Mesenteric fat pad (tissue), 1 donor: ENCODE data around the gene CASZ1. TPM values are rescaled to one million over a fixed set of nuclear protein-coding genes. Genes with fewer than 3 reads are reported as not detected.

Source experiments
- DNase-seq: peaks from one replicate; pipeline ENCODE4 v3.0.0-alpha.2; 2020; ENCODE audit warnings: low spot score
- total RNA-seq: library from RNA; stranded (reverse); fragmentation: NEBNext Ultra II Directional; extraction: Animal tissue kit (Norgen Biotek cat#: 25700); gene quantifications from one replicate; pipeline ENCODE4 v1.2.1, GENCODE V29; 2021
- donor health status: DM: yes; HTN: yes; CAD: no.

CASZ1 gene
- total RNA-seq, 1 donor from 2014 or later, result 8.4 TPM

DNA sequence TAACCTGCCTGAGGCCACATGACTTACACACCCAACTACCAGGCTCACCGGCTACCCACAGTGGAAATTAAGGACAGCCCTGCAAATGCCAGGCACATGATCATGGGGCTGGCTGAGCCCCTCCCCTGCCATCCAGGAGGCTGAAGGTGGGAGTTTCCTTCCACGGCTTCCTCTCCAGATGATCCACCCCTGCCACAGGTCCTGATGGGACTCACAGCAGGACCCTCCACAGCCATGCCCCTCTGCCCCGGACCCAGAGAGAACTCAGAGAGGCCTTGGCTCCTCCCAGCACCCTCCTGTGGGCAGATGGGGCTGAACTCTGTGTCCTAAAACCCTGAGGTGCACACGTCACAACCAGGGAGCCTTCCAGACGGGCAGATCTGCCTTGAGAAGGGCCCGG is 29.1 kb upstream of the CASZ1 start:
- no peak for DNase-seq

DNA sequence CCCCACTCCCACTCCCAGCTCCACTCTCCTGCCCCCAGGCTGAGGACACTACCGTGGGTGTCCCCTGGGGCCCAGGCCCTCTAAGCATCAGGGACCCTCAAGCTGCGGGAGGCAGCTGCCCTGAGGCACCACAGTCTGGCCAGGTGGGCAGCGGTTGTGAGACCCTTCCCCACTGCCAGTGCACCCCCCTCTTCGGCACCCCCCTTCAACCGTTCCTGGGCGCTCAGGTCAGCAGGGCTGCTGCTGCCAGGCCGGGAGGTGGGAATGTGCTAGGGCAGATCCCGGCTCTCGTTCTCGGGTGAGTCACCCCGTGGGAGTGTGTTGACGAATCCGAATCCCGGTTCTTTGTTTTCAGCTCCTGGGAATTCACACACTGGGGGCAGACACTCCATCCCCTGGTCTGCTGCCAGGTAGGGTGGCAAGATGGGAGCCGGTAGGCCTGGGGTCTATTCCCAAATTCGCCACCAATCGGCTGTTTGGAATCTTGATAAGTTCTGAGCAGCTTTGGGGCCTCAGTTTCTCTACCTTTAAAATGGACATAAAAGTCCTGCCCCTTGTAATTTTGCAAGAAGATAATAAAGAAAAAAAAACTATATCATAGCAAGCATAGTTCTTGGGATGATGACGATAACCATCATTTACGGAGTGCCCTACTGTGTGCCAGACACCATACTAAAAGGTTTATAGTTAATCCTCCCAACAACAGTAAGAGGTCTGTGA is 28.5 kb upstream of the CASZ1 start:
- no peak for DNase-seq

DNA sequence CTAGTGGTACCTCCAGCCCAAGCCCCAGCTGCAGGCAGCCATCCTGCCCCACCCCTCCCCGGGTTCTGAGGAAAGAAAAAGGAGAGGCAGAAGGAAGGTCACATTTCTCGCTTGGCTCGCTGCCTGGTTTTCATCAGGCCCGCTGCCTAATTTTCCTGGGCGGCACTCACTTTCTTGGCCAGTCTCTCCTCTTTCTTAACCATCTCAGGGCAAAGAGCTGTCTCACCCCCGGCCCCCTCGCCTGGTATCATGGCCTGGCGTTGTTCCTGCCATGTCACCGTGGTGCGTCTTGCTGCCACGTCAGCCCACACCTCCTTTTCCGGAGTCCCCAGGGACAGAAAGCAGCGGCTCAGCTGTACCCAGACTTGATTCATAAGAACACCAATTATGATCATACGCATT is 26.6 kb upstream of the CASZ1 start:
- no peak for DNase-seq

DNA sequence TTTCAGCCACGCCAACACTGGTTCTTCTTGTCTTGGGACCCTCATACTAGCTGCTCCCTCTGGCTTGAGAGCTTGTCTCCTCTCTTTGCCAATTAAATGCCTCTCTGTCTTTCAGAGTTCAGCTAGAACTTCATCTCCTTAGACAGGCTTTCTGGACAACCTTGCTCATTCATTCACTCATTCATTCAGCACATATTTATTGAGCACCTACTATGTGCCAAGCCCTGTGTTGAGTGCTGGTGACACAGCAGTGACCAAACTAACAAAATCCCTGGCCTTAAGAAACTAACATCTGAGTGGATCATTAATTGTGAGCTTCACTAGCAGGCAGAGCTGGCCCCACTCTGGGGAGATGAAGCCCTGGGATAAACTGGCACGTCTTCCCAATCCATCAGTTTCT is 24.9 kb upstream of the CASZ1 start:
- DNase-seq, result no peak

DNA sequence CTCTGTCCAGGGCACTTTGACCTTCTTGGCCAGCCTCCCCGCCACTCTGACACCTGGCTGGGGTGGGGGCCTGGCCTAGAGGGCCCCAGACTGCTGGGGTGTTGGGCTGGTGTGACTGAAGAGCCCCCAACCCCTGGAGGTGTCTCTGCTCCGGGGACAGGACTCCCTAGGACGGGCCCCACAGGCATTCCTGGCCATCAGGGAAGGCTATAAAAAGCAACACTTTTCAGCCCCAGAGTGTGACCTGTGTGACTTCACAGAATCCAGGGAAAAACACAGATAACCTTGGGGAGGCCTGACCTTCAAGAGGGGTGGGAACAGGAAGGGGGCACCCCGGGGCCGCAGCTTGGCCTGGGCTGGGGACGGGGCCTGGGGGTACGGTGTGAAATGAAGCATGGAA is 24.0 kb upstream of the CASZ1 start:
- no peak for DNase-seq

DNA sequence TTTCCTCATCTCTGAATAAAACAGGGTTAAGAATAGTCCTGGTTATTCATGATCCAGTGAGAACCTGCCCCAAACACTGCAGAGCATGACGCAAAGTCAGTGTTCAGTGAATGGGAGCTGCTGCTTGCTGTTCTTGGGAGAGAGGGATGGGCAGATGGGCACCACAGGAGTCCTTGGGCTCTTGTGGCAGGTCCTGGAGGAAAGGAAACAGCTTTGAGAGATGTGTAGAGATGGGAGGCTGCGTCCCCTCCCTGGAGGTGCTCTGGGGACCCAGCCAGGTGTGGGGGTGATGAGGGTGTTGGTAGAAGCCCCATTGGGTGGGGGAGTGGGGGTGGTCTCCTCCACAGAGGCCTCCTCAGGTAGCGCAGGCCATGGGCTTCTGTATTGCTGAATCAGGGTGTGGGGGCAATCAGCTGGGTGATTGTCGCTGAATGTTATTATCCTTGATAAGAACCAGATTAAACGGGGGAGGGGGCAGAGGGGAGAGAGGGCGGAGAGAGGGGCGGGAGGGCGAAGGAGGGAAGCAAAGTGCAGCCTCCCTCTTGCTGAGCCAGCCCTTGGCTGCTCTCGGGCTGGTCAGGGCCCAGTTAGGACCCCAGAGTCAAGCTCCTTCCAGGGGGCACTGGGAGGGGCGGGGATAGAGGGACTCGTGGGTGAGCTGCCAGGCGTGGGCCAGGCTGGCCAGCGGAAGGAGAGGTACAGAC is 22.9 kb upstream of the CASZ1 start:
- no peak for DNase-seq

DNA sequence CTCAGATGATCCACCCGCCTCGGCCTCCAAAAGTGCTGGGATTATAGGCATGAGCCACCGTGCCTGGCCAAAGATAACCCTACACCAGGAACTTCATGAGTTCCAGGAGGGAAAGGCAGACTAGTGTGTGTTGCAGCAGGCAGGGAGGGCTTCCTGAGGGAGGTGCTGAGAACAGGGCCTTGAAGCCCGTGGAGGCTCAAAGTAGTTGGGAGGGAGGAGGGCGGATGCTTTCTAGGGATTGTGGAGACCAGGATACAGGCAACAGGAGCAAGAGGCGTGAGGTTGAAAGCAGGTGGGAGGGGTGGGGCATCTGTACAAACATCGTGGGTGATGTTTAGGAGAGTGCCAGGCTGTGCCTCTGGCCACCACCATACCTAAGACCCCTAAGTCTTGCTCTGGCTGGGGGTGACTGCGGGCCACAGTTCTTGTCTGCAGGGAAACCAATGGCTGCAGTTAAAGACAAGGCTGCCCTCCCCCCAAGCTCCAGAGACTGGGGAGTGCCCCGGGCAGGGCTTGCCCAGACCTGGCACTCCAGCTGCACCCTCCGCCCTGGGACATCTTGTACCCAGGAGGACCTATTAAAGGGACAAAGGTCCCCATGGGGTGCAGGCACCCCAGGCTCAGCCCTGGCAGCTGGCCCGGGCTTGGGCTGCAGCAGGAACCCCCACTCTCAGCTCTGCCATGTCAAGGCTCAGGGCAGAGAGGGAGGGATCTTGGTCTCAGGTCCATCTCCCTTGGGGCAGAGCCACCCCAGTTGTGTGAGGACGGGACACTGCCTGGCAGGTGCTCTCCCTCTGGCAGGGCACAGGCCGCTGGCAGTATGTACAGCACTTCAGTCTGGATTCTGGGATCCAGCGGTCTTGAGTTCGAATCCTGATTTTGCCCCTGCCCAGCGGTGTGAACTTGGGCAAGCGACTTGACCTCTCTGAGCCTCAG is 22.1 kb upstream of the CASZ1 start:
- DNase-seq, result no peak

DNA sequence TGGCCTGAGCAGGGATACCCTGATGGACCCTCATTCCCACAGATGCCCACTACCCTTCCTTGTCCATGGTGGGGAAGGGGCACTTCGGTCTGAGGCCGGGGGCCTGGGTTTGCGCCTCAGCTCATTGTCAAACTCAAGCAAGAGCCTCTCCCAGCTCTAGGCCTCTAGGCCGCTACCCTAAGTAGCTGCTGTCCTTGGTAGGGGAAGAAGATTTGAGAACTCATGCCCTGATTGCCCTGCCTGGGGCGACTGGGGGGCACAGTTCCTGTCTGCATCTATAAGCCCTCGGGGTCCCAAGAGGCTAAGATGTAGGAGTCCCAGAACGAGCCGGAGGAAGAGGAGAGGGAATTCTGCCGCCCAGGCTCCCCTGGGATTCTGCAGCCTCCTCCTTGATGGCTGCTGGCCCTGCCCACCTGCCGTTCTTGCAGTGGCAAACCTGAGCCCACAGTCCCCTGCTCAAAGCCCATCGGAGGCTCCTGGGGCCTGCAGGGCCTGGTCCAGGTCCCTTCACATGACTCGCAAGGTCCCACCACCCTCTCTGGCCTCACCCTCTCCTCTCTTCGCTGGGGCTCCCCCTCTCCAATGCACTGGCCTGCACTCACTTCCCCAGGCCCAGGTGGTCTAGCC is 20.4 kb upstream of the CASZ1 start:
- DNase-seq, result no peak

DNA sequence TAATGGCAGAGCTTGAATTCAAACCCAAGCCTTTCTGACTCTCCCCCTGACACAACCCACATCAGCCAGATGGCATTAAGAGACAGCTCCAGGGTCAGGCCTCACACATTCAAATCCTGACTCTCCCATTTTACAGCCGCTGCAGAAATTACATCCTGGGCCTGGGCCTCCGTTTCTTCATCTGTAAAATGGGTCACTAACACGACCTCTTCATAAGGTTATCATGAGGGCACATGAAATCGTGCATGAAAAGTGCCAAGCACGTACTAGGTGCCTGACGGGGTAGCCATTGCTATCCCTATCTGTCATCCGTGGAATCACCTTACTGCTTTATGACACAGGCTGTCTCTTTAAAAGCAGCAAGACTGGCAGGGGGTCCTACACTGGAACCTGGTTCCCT is 19.8 kb upstream of the CASZ1 start:
- DNase-seq, result no peak

DNA sequence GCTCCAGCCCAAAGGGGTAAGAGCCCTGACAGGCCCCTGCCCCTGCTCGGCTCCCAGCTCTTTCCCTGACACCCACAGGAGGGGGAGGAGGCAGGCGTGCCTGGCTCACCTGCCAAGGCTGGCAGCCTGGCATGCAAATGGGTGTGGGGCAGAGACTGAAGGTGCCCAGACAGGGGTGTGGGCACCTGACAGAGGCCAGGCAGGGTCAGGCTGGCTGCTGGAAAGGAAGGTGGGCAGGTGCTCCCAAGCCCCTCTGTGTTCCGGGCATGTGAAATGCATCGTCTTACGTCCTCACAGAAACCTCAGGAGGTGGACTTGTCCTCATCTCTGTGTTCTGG is 19.4 kb upstream of the CASZ1 start:
- no peak for DNase-seq

DNA sequence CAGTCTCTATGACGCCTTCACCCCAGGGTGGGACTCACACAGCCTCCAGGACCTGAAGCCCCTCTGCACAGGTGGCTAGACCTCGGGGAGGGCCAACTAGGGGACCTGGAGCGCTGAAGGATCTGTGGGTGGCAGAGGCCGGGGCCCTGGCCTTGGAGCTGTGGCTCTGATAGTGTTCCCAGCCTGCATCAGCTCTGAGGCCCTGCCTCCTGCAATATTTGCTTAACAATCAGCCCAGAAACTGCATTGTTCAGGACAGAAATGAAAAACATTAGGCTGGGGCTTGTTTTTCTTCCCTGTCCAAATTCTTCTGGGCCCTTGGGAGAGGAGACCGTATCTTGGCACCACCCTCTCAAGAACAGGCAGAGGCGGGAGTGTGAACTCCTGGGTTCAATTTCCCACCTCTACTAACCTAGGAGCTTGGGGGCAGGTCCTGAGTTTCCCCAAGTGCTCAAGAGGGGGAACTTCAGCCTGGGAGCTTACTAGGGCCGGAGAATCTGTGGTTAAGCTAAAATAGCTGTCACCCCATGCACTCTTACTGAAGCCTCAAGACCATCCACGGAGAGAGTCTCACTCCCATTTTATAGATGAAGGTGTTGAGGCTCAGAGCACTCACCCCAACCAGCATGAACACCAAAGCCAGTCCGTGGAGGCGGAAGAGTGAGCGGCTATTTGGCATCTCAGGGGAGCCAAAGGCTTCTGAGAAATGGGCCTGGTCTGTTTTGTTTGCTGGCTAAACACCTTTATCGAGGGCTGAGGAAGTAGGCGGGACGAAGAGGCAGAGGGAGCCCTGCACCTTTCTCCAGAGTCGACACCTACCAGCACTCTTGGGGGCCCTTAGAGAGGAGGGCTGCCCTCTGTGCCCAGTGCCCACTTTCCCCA is 18.8 kb upstream of the CASZ1 start:
- DNase-seq, result no peak

DNA sequence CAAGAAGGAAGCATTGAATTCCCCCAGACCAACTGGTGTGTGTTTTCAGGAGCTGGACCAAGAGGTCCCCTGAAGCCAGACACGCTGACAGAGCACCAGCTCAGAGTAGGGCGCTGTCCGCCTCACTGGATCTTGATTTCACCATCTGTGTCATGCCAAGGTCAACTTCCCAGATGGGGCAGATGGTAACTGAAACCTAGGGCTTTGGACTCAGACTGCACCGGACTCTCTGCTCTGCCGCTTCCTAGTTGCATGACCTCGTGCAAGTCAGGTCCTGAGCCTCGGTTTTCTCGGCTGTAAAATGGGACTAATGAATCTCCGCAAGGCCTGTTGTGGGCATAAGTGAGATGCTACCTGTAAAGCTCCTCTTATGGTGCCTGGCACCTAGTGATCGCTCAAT is 17.9 kb upstream of the CASZ1 start:
- no peak for DNase-seq

DNA sequence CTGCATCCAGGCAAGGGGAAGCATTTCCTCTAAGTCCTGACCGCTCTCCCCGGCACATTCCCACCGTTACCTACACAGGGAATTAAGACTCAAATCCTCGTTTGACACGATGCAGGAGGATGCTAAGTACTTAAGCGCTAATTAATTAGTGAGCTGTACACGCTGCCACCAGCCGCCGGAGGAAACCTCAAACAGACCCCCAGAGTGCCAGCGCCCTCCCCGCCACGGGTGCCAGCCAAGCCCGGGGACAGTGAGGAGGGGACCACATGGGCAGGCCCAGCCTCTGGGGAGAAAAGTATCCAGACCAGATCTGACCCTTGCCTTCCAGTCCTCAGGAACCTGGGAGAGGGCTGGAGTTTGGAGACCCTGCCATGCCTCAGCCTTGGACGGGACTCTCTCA is 17.4 kb upstream of the CASZ1 start:
- no peak for DNase-seq

DNA sequence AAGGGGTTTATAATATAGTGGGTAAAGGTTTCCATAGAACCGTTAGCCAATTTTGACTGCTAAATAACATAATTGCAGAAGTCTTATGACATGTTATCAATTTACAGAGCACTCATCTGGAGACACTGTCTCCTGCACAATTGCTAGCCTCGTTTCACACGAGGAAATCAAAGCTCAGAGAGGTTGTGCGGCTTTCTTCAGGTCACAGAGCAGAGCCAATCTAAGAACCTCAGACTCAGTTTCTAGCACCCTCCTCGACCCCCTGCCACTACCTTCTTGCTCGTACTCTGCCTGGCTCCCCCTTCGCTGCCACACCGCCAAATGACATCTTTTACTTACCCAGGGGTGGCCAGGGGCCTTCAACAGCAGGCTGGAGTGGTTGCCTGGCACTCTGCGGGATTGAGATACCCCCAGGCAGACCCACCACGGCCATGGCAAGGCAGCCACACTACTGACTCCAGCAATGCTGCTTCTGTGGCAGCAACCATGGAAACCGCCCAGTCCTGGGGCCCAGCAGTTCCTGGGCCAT is 16.0 kb upstream of the CASZ1 start:
- no peak for DNase-seq

DNA sequence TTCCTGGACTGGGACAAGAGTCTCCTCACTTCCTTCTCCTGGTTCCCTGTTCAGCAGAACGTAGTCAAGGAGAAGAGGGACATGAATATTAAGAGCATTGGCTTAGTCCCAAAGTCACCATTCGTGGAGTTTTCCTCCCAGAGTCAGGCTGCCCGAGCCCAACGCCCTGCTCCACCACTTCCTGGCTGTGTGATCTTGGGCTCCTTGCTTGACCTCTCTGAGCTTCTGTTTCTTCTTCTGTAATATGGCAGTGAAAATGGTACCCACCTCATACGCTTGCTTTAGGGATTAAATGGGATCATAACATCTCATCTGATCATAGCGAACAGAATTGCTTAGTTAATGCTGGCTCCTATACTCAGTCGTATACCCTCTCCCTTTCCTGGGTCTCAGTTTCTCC is 12.0 kb upstream of the CASZ1 start:
- no peak for DNase-seq

DNA sequence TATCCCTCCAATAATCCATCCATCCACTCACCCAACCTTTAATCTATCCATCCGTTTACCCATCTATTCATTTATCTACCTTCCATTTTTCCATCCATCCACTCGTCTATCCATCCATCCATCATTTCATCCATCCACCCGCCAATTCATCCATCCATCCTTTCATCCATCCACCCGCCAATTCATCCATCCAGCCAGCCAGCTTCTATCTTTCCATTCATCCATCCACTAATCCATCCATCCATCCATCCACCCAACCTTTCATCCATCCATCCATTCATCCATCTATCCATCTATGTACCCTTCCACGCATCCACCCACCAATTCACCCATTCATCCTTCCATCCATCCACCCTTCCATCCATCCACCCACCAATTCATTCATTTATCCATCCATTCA is 10.5 kb upstream of the CASZ1 start:
- no peak for DNase-seq

DNA sequence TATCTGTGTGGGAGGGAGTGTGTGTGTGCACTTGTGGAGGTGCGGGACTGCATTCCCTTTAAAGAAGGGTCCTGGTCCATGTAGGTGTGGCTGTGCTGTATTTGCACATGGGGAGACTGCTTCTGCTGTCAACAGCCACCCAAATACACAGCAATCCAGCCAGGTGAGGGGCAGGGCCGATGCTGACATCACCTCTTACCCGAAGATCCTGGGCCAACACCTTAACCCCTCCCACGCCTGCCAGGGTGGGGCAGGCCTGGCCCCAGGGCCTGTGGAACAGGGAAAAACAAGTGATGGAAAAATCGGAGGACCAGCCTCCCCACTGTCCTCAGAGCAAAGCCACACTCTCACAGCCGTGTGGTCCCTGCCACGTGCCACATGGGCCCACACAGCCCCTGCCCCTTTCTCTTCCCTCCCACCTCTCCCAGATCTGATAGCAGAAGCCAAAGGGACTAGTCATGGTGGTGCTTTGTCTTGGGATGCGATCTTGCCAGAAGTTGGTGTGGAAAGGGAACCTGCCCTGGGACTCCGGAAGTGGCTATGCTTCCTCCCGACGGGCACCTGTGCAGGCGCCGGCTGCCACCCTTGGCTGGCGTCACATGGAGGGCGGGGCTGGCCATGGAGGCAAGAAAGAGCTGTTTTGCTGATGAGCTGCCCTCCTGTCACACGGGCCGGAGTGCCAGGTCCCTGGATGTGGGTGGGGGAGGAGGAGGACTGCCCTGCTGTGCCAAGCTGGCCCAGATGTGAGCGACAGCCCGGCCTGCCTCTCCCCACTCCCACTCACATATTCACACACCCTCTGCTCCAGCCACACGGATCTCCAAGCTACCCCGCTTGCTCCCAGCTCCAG is 7.8 kb upstream of the CASZ1 start:
- DNase-seq, result no peak

DNA sequence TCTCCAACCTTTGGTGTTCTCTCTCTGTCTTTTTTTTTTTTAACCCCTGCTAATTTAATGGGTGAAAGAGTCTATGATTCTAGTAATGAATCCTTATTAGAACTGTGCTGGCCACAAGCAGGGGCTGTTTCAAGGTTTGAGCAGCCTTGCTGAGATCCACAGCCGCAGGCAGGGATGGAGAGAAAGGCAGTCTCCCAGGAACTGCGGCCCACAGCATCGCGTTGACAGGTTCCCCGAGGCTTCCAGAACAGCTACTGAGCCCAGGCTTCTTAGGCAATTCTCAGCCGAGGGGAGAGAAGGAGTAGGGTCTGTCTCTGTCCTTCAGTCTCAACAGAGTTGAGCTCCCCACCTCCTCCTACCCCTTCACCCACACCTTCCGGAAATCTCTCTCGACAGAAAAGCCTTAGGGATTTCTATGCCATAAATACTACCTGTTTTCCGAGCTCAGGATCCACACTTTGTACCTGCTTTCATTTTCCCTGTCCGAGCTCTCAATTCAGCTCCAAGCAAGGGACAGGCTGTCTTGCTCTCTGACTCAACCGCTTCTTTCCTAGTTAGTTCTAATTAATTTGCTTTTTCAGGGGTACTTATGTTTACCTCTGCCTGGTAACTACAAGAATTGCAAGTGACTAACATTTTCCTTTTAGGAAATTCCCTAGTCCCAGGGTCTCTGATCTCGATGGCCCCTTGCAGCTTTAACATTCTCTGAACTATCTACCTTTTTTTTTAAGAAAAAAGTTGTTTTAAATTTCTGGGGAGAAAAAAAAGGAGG is 6.7 kb upstream of the CASZ1 start:
- DNase-seq, result no peak

DNA sequence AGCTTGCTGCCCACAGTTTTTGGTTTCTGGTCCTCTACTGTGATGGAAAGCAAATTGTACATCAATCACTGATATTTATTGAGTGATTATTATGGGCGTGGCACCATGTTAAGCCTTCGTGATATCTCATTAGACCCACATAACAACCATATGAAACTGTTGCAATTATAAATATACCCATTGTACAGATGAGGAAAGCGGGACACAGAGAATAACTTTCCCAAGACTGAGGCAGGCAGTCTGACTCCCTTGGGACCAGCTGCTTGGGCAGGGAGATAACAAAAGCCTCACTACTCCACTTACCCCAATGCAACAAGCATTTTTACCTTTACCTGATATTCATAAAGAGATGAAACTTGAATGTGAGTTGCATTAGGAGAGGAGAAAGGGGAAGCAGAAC is 4.3 kb upstream of the CASZ1 start:
- no peak for DNase-seq
